Mesendoderm (in vitro differentiated cells): ENCODE results near the gene FRRS1L.
A peak's percentile ranks its signal among the peaks of the same experiment; 100 is the strongest.

Experiments used
- DNase-seq: peaks from one replicate; pipeline ENCODE4 v3.0.0; 2013
- H2AK5ac ChIP-seq: 2 replicates; pipeline ENCODE4 v1.6.1; 2013; ENCODE audit warnings: low read length, inconsistent platforms
- H2BK120ac ChIP-seq: 2 replicates; pipeline ENCODE4 v1.6.1; 2013; ENCODE audit warnings: low read depth, mild to moderate bottlenecking, low read length, moderate library complexity, mixed read lengths
- H2BK15ac ChIP-seq: replicated peaks from 2 replicates; pipeline ENCODE4 v1.6.1; 2013; ENCODE audit warnings: low read depth, mild to moderate bottlenecking, moderate library complexity
- H2BK5ac ChIP-seq: 2 replicates; pipeline ENCODE4 v1.6.1; 2013; ENCODE audit warnings: low read length, inconsistent platforms
- H3K18ac ChIP-seq: 2 replicates; pipeline ENCODE4 v1.6.1; 2013; ENCODE audit warnings: mild to moderate bottlenecking, low read length, mixed read lengths
- H3K23ac ChIP-seq: one replicate; pipeline ENCODE4 v1.6.1; 2013; ENCODE audit warnings: low read length
- H3K27ac ChIP-seq: 2 replicates; pipeline ENCODE4 v1.5.1; 2013; ENCODE audit warnings: low read depth, mild to moderate bottlenecking, inconsistent platforms, low read length, moderate library complexity
- H3K27me3 ChIP-seq: 2 replicates; pipeline ENCODE4 v1.6.1; 2013; ENCODE audit warnings: low read length, control low read depth, mild to moderate bottlenecking, inconsistent platforms; ENCODE audit not compliant: insufficient read depth, poor library complexity
- H3K36me3 ChIP-seq: 2 replicates; pipeline ENCODE4 v1.6.1; 2013; ENCODE audit warnings: low read length, inconsistent platforms; ENCODE audit not compliant: control insufficient read depth, insufficient read depth
- H3K4ac ChIP-seq: one replicate; pipeline ENCODE4 v1.6.1; 2013; ENCODE audit warnings: low read depth, mild to moderate bottlenecking, low read length, moderate library complexity
- H3K4me1 ChIP-seq: 2 replicates; pipeline ENCODE4 v1.6.1; 2013; ENCODE audit warnings: low read depth, low read length, inconsistent platforms; ENCODE audit not compliant: control insufficient read depth
- H3K4me2 ChIP-seq: 2 replicates; pipeline ENCODE4 v1.6.1; 2013; ENCODE audit warnings: low read length
- H3K4me3 ChIP-seq: 2 replicates; pipeline ENCODE4 v1.5.1; 2013; ENCODE audit warnings: mild to moderate bottlenecking, low read length
- H3K56ac ChIP-seq: one replicate; pipeline ENCODE4 v1.6.1; 2013; ENCODE audit warnings: low read length
- H3K79me1 ChIP-seq: 2 replicates; pipeline ENCODE4 v1.6.1; 2013; ENCODE audit warnings: low read length, inconsistent platforms
- H3K79me2 ChIP-seq: 2 replicates; pipeline ENCODE4 v1.6.1; 2013; ENCODE audit warnings: mild to moderate bottlenecking, low read length; ENCODE audit not compliant: control insufficient read depth, insufficient read depth
- H3K9ac ChIP-seq: 2 replicates; pipeline ENCODE4 v1.6.1; 2013; ENCODE audit warnings: low read length, inconsistent platforms
- H4K5ac ChIP-seq: one replicate; pipeline ENCODE4 v1.6.1; 2013; ENCODE audit warnings: low read length
- H4K8ac ChIP-seq: one replicate; pipeline ENCODE4 v1.6.1; 2013; ENCODE audit warnings: low read depth, mild to moderate bottlenecking, control low read depth, low read length, moderate library complexity
- WGBS: extraction: QIAGEN DNeasy Blood & Tissue Kit; methylation state at CpG from one replicate; pipeline ENCODE4 v1.1.7; 2013; ENCODE audit warnings: low lambda C conversion rate, missing lambda C conversion rate; ENCODE audit not compliant: insufficient coverage; ENCODE audit errors: extremely low coverage; 5-methylcytosine and 5-hydroxymethylcytosine counted together

The FRRS1L gene

DNA sequence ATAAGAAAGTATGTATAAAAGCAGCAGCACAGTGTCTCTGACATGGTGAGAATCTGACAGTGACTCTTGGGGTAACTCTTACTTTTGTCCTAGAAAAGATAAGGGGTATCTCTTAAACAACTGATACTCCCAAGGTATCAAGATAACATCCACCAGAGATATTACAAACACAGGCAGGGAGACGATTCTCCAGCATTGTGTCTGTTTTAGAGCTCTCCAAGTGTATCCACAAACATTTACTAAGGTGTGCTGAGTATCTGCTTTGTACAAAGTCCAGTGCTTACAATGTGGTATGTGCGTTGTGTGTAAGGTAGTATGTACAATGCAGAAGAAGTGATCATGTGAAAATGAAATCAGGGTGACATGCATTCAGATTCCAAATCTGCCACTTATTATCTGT, 42.9 kb downstream of the FRRS1L start:
- WGBS = no CpG with 5 or more reads among the region's 2 CpGs
- Histone ChIP-seq H3K18ac (no peak overlapping the region), H3K9ac (no peak overlapping the region), H3K36me3 (no peaks in the 10 kb centered on the region), H3K79me2 (peaks cover 5% of the 10 kb centered on the region), H3K27ac (no peak overlapping the region), H3K23ac (no peak overlapping the region), H2AK5ac (no peak overlapping the region), H3K4me2 (no peak overlapping the region), H3K79me1 (no peaks in the 10 kb centered on the region), H2BK5ac (no peak overlapping the region), H3K56ac (no peak overlapping the region), H3K4me3 (no peak overlapping the region), H3K4me1 (peaks cover 5% of the 10 kb centered on the region), H2BK120ac (no peak overlapping the region), H3K4ac (no peak overlapping the region), H4K5ac (no peak overlapping the region), H4K8ac (no peak overlapping the region), H2BK15ac (no peak overlapping the region), H3K27me3 (no peaks in the 10 kb centered on the region)
- peak; percentile 57 for DNase-seq

- Histone ChIP-seq H3K23ac (no peak overlapping the region), H2BK120ac (no peak overlapping the region), H3K56ac (no peak overlapping the region), H3K18ac (no peak overlapping the region), H4K5ac (no peak overlapping the region), H3K79me1 (peaks cover 5% of the 10 kb centered on the region), H3K4me2 (no peak overlapping the region), H3K79me2 (peaks cover 17% of the 10 kb centered on the region), H2BK5ac (no peak overlapping the region), H3K27ac (no peak overlapping the region), H3K36me3 (no peaks in the 10 kb centered on the region), H3K4ac (no peak overlapping the region), H3K9ac (no peak overlapping the region), H2AK5ac (no peak overlapping the region), H2BK15ac (no peak overlapping the region), H3K27me3 (no peaks in the 10 kb centered on the region), H4K8ac (no peak overlapping the region), H3K4me1 (peaks cover 7% of the 10 kb centered on the region), H3K4me3 (no peak overlapping the region)
- no peak for DNase-seq
- no CpG with 5 or more reads among the region's 12 CpGs for WGBS
Observed at GRCh38 chr9:109122726-109123621, 44.1 kb downstream of the FRRS1L start.

DNA sequence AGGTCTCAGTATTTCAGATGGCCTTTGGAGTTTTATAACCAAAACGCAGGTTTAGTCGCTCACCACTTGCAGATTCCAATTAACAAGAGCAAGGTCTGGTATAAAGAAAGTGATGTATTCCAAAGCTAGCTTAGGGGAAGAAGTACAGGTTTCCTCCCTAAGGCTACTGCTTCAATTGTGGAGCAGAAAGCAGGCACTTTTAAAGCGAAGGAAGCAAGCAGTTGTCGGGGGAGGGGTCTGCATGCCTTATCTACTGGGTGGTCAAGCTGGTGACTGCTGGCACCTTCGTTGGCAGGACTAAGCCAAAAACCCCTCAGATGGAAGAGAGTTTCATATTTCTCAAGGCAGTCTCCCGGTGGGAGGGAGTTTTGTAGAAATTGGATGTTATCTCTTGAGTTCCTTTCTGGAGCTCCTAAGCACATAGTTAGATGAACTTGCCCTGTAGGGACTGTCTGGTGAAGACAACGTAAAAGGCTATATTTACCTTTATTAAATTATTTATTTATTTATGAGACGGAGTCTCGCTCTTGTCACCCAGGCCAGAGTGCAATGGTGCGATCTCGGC, 45.7 kb downstream of the FRRS1L start:
- Histone ChIP-seq H3K79me1 (peaks cover 10% of the 10 kb centered on the region), H4K5ac (no peak overlapping the region), H3K4me3 (no peak overlapping the region), H3K23ac (no peak overlapping the region), H2BK120ac (no peak overlapping the region), H2BK5ac (no peak overlapping the region), H3K27me3 (no peaks in the 10 kb centered on the region), H3K4me1 (peaks cover 9% of the 10 kb centered on the region), H3K4ac (no peak overlapping the region), H2BK15ac (no peak overlapping the region), H4K8ac (no peak overlapping the region), H3K18ac (no peak overlapping the region), H3K4me2 (no peak overlapping the region), H3K79me2 (peaks cover 32% of the 10 kb centered on the region), H3K36me3 (no peaks in the 10 kb centered on the region), H3K56ac (peak overlapping the region; percentile 2), H2AK5ac (no peak overlapping the region), H3K27ac (no peak overlapping the region), H3K9ac (peak overlapping the region; percentile 0)
- peak; percentile 42 for DNase-seq
- WGBS = no CpG with 5 or more reads among the region's 11 CpGs

DNA sequence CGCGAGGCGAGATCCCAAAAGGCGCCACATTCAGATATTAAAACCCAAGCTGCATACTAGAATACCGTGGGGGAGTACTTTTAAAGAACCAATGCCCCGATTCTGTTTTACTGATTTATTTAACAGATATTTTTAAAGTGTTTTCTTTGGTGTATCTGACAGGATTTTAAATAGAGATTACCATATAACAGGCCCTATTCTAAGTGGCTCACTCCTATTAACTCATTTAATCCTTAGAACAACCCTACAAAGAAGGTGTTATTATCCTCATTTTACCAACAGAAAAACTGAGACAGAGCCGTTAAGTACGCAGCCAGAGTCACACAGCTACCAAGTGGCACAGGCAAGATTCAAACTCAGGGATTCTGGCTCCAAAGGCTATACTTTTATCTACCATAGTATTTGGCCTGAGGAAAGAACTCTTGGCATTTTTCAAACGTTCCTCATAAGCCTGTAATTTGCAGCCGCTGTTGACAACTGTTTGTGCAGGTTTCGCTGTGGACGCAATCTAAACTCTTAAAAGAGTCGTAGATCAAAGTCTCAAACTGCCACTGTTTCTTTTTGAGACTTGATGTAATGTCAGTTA, 46.8 kb downstream of the FRRS1L start:
- Histone ChIP-seq H4K8ac (no peak overlapping the region), H3K56ac (peak overlapping the region; percentile 77), H3K79me1 (peaks cover 13% of the 10 kb centered on the region), H3K9ac (peak overlapping the region; percentile 56), H2BK15ac (no peak overlapping the region), H2AK5ac (no peak overlapping the region), H3K4me1 (peaks cover 9% of the 10 kb centered on the region), H3K79me2 (peaks cover 40% of the 10 kb centered on the region), H3K27ac (no peak overlapping the region), H4K5ac (peak overlapping the region; percentile 61), H3K23ac (no peak overlapping the region), H3K36me3 (no peaks in the 10 kb centered on the region), H2BK5ac (no peak overlapping the region), H3K4me2 (no peak overlapping the region), H2BK120ac (no peak overlapping the region), H3K27me3 (no peaks in the 10 kb centered on the region), H3K4me3 (no peak overlapping the region), H3K18ac (no peak overlapping the region), H3K4ac (no peak overlapping the region)
- DNase-seq = peak; percentile 36
- no CpG with 5 or more reads among the region's 13 CpGs for WGBS

GRCh38 chr9:109119439-109120203, 47.4 kb downstream of the FRRS1L start, which contains the start of gene TMEM245:
TSS of gene TMEM245 (minus strand) at chr9:109119947. CDS start at chr9:109119913, 34 bp downstream.
- Histone ChIP-seq H2BK5ac (no peak within 1 kb of the TSS), H2AK5ac (no peak within 1 kb of the TSS), H2BK120ac (no peak within 1 kb of the TSS), H3K27me3 (no peaks in the 10 kb centered on the region), H3K36me3 (no peaks in the 10 kb centered on the region), H3K27ac (peak within 1 kb of the TSS; percentile 86), H3K4ac (peak within 1 kb of the TSS; percentile 60), H3K4me3 (peak within 1 kb of the TSS; percentile 91), H3K79me1 (peaks cover 13% of the 10 kb centered on the region), H2BK15ac (no peak within 1 kb of the TSS), H4K8ac (no peak within 1 kb of the TSS), H3K56ac (peak within 1 kb of the TSS; percentile 95), H3K4me2 (peak within 1 kb of the TSS; percentile 93), H3K23ac (peak within 1 kb of the TSS; percentile 86), H4K5ac (peak within 1 kb of the TSS; percentile 61), H3K18ac (peak within 1 kb of the TSS; percentile 81), H3K79me2 (peaks cover 43% of the 10 kb centered on the region), H3K9ac (peak within 1 kb of the TSS; percentile 95), H3K4me1 (peaks cover 9% of the 10 kb centered on the region)
- WGBS = no CpG with 5 or more reads among the region's 88 CpGs
- DNase-seq = peak; percentile 100
